Neural cell (in vitro differentiated cells): ENCODE data around the gene SNTG2. TPM values are rescaled to one million over a fixed set of nuclear protein-coding genes. Genes with fewer than 3 reads are reported as not detected.

Experiments
- H2AFZ ChIP-seq: fragments of 200-600, 300-800 bp; sonication (generic), shearing (Covaris generic); 2 replicates; pipeline ENCODE4 v1.6.0; 2014; ENCODE audit warnings: low read depth, mild to moderate bottlenecking, antibody characterized with exemption, low read length, moderate library complexity
- H3F3A ChIP-seq: fragments of 200-600 bp; shearing (Covaris generic); 2 replicates; pipeline ENCODE4 v1.6.1; 2016; ENCODE audit warnings: mild to moderate bottlenecking, moderate library complexity, mixed read lengths, antibody characterized with exemption, low read length; ENCODE audit not compliant: insufficient read depth, poor library complexity, severe bottlenecking
- H3K27ac ChIP-seq: fragments of 200-600, 300-800 bp; sonication (generic), shearing (Covaris generic); 2 replicates; pipeline ENCODE4 v1.5.1; 2014; ENCODE audit warnings: mild to moderate bottlenecking, low read length, moderate library complexity
- H3K27me3 ChIP-seq: fragments of 300-800, 200-600 bp; sonication (generic), shearing (Covaris generic); 2 replicates; pipeline ENCODE4 v1.6.0; 2014; ENCODE audit warnings: mild to moderate bottlenecking, low read depth, low read length, moderate library complexity; ENCODE audit not compliant: insufficient read depth
- H3K36me3 ChIP-seq: fragments of 300-800, 200-600 bp; sonication (generic), shearing (Covaris generic); 2 replicates; pipeline ENCODE4 v1.5.1; 2014; ENCODE audit warnings: mild to moderate bottlenecking, antibody characterized with exemption, low read length, moderate library complexity; ENCODE audit not compliant: insufficient read depth
- H3K4me2 ChIP-seq: fragments of 300-800, 200-600 bp; sonication (generic), shearing (Covaris generic); 2 replicates; pipeline ENCODE4 v1.6.0; 2014; ENCODE audit warnings: mild to moderate bottlenecking, low read length
- H3K4me3 ChIP-seq: fragments of 300-800, 200-600 bp; sonication (generic), shearing (Covaris generic); 2 replicates; pipeline ENCODE4 v1.5.1; 2014; ENCODE audit warnings: mild to moderate bottlenecking, low read length, moderate library complexity
- H3K79me2 ChIP-seq: fragments of 200-600 bp; shearing (Covaris generic); replicated peaks from 2 replicates; pipeline ENCODE4 v1.6.0; 2014; ENCODE audit warnings: mild to moderate bottlenecking, low read length, moderate library complexity; ENCODE audit not compliant: insufficient read depth
- H3K9ac ChIP-seq: fragments of 300-800, 200-600 bp; sonication (generic), shearing (Covaris generic); 2 replicates; pipeline ENCODE4 v1.6.1; 2016; ENCODE audit warnings: mild to moderate bottlenecking, low read length, mixed read lengths
- H3K9me2 ChIP-seq: fragments of 200-600 bp; shearing (Covaris generic); 2 replicates; pipeline ENCODE4 v1.6.1; 2016; ENCODE audit warnings: mild to moderate bottlenecking, low read length, mixed read lengths; ENCODE audit not compliant: insufficient read depth
- H3K9me3 ChIP-seq: fragments of 200-600, 300-800 bp; sonication (generic), shearing (Covaris generic); 2 replicates; pipeline ENCODE4 v1.6.1; 2016; ENCODE audit warnings: mild to moderate bottlenecking, mixed run types, low read length, moderate library complexity, mixed read lengths
- H4K20me1 ChIP-seq: fragments of 200-600 bp; shearing (Covaris generic); 2 replicates; pipeline ENCODE4 v1.6.1; 2016; ENCODE audit warnings: mild to moderate bottlenecking, mixed run types; ENCODE audit not compliant: insufficient read depth
- CTCF ChIP-seq: fragments of 450-650 bp; IDR thresholded peaks from 2 replicates; pipeline ENCODE4 v1.5.1; 2014; ENCODE audit warnings: antibody characterized with exemption, mild to moderate bottlenecking, moderate library complexity; ENCODE audit not compliant: poor library complexity, severe bottlenecking
- EP300 ChIP-seq: fragments of 450-650 bp; conservative IDR thresholded peaks from 2 replicates; pipeline ENCODE4 v1.6.1; 2014; ENCODE audit warnings: antibody characterized with exemption, mild to moderate bottlenecking, moderate library complexity; ENCODE audit not compliant: poor library complexity, severe bottlenecking
- EZH2 ChIP-seq: fragments of 200-600, 300-800 bp; shearing (Covaris generic), sonication (generic); IDR thresholded peaks from 2 replicates; pipeline ENCODE4 v1.6.1; 2014; ENCODE audit warnings: antibody characterized with exemption, low read length, borderline replicate concordance, mild to moderate bottlenecking; ENCODE audit not compliant: insufficient read depth, poor library complexity, severe bottlenecking
- MXI1 ChIP-seq: fragments of 450-650 bp; conservative IDR thresholded peaks from 2 replicates; pipeline ENCODE4 v1.6.1; 2014; ENCODE audit warnings: antibody characterized with exemption, mild to moderate bottlenecking; ENCODE audit not compliant: poor library complexity, severe bottlenecking
- RAD21 ChIP-seq: fragments of 450-650 bp; conservative IDR thresholded peaks from 2 replicates; pipeline ENCODE4 v1.6.1; 2014; ENCODE audit warnings: antibody characterized with exemption, mild to moderate bottlenecking, moderate library complexity
- REST ChIP-seq: IDR thresholded peaks from 2 replicates; pipeline ENCODE4 v1.6.1; 2012; ENCODE audit warnings: borderline replicate concordance
- SMC3 ChIP-seq: fragments of 450-650 bp; conservative IDR thresholded peaks from 2 replicates; pipeline ENCODE4 v1.6.1; 2014; ENCODE audit warnings: antibody characterized with exemption, mild to moderate bottlenecking, moderate library complexity; ENCODE audit not compliant: poor library complexity
- TAF1 ChIP-seq: IDR thresholded peaks from 2 replicates; pipeline ENCODE4 v1.6.1; 2012; ENCODE audit warnings: low read depth
- polyA plus RNA-seq: library from polyadenylated mRNA; depleted of rRNA; stranded (reverse); fragments of >200 nt; gene quantifications from 2 replicates; pipeline ENCODE4 v1.2.3, GENCODE V29; 2014

The SNTG2 gene
- polyA plus RNA-seq, 1 donor from 2014 or later, result not detected

GRCh38 chr2:1039549-1039948 is 88.9 kb downstream of the SNTG2 start:
- no peaks in the 10 kb centered on the region for H3K9me3 ChIP-seq
- H3K36me3 ChIP-seq, result no peaks in the 10 kb centered on the region
- H3K9me2 ChIP-seq, result no peaks in the 10 kb centered on the region
- no peak overlapping the region for H3K9ac ChIP-seq
- no peaks in the 10 kb centered on the region for H4K20me1 ChIP-seq
- H3K79me2 ChIP-seq, result no peaks in the 10 kb centered on the region
- no peak for TF ChIP-seq TAF1
- TF ChIP-seq RAD21, result no peak
- no peak for TF ChIP-seq EZH2
- no peak for TF ChIP-seq MXI1
- TF ChIP-seq REST, result peak; percentile 99
- H2AFZ ChIP-seq, result no peak overlapping the region
- no peaks in the 10 kb centered on the region for H3K27me3 ChIP-seq
- no peaks in the 10 kb centered on the region for H3F3A ChIP-seq
- no peak overlapping the region for H3K4me2 ChIP-seq
- H3K27ac ChIP-seq, result no peak overlapping the region
- H3K4me3 ChIP-seq, result no peak overlapping the region

GRCh38 chr2:1041012-1041805 is 90.6 kb downstream of the SNTG2 start:
- Histone ChIP-seq H3K79me2 (no peaks in the 10 kb centered on the region), H3K27me3 (no peaks in the 10 kb centered on the region), H3K36me3 (no peaks in the 10 kb centered on the region), H3K27ac (no peak overlapping the region), H3K9me2 (no peaks in the 10 kb centered on the region), H2AFZ (no peak overlapping the region), H4K20me1 (no peaks in the 10 kb centered on the region), H3K4me2 (no peak overlapping the region), H3K9me3 (peaks cover 4% of the 10 kb centered on the region), H3K4me3 (no peak overlapping the region), H3K9ac (no peak overlapping the region), H3F3A (no peaks in the 10 kb centered on the region)
- TF ChIP-seq EZH2 (no peak), EP300 (no peak), REST (no peak), MXI1 (no peak), TAF1 (no peak), RAD21 (no peak), SMC3 (no peak), CTCF (no peak)
